MCF 10A (cell line): ENCODE measurements around the gene RDH11. TPM values are rescaled to one million over a fixed set of nuclear protein-coding genes. Genes with fewer than 3 reads are reported as not detected.

ENCODE experiments used
- Bru-seq: library from RNA; stranded (reverse); fragments of 400-500 nt; gene quantifications from one replicate; lab custom pipeline; 2021; lab: Mats Ljungman, UMichigan
- BruChase-seq, 2 experiments: library from RNA; stranded (reverse); fragments of 400-500 nt; gene quantifications; one replicate each; lab custom pipeline; 2021; lab: Mats Ljungman, UMichigan
- BruUV-seq: library from RNA; stranded (reverse); fragments of 400-500 nt; replicated peaks from 2 replicates; lab custom pipeline; 2021; lab: Mats Ljungman, UMichigan
- CTCF ChIA-PET: fragments of 300-600 bp; sonication (Branson Sonifier 250); formaldehyde crosslinking; extraction: SDS; loops from one replicate; lab custom pipeline; 2021; ENCODE audit warnings: antibody characterized with exemption, inconsistent platforms; lab: Yijun Ruan, JAX
- POLR2A ChIA-PET: fragments of 300-600, 350-650 bp; sonication (Branson Sonifier 250); formaldehyde crosslinking; extraction: SDS; loops from one replicate; lab custom pipeline; 2020; ENCODE audit warnings: antibody characterized with exemption, inconsistent platforms; lab: Yijun Ruan, JAX
- DNase-seq: peaks from one replicate; pipeline ENCODE4 v3.0.0-alpha.2; 2018; ENCODE audit not compliant: unreplicated experiment
- H3K27ac Mint-ChIP-seq: one replicate; pipeline ENCODE4 v1.8.0; 2022; ENCODE audit warnings: mild to moderate bottlenecking, low read depth, mixed read lengths; ENCODE audit not compliant: unreplicated experiment
- H3K27me3 Mint-ChIP-seq: one replicate; pipeline ENCODE4 v1.8.0; 2022; ENCODE audit warnings: mixed read lengths; ENCODE audit not compliant: insufficient read depth, unreplicated experiment
- H3K36me3 Mint-ChIP-seq: one replicate; pipeline ENCODE4 v1.8.0; 2022; ENCODE audit warnings: mild to moderate bottlenecking, moderate library complexity, mixed read lengths; ENCODE audit not compliant: insufficient read depth, unreplicated experiment
- H3K4me1 Mint-ChIP-seq: one replicate; pipeline ENCODE4 v1.8.0; 2022; ENCODE audit warnings: mixed read lengths; ENCODE audit not compliant: insufficient read depth, unreplicated experiment
- H3K4me3 Mint-ChIP-seq: one replicate; pipeline ENCODE4 v1.8.0; 2022; ENCODE audit warnings: mild to moderate bottlenecking, moderate library complexity, mixed read lengths; ENCODE audit not compliant: unreplicated experiment
- H3K9me3 Mint-ChIP-seq: one replicate; pipeline ENCODE4 v1.8.0; 2022; ENCODE audit warnings: mixed read lengths; ENCODE audit not compliant: unreplicated experiment
- CTCF ChIP-seq: fragments of 200-600 bp; IDR thresholded peaks from one replicate; pipeline ENCODE4 v1.8.0; 2022; ENCODE audit warnings: antibody characterized with exemption, mild to moderate bottlenecking; ENCODE audit not compliant: unreplicated experiment
- intact Hi-C: fragments of 100-400 bp; cut with micrococcal nuclease; formaldehyde crosslinking; loops from 2 replicates; pipeline ENCODE4 v1.14.1; 2022
- long read RNA-seq: library from polyadenylated mRNA; stranded (forward); transcript quantifications from one replicate; pipeline ENCODE4 v2.0.0, GENCODE V29; 2022
- total RNA-seq: library from RNA; stranded (reverse); gene quantifications from 2 replicates; pipeline ENCODE4 v1.2.3, GENCODE V29; 2022

RDH11 gene, protein sequence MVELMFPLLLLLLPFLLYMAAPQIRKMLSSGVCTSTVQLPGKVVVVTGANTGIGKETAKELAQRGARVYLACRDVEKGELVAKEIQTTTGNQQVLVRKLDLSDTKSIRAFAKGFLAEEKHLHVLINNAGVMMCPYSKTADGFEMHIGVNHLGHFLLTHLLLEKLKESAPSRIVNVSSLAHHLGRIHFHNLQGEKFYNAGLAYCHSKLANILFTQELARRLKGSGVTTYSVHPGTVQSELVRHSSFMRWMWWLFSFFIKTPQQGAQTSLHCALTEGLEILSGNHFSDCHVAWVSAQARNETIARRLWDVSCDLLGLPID
- 40.9 and 53.5 TPM in 2 replicates for total RNA-seq
- Bru-seq, nascent RNA = percentile 85 among the genes with signal in this experiment
- percentile 96 among the genes with signal in this experiment for BruChase-seq, experiment 1, labeled RNA remaining after a 6-hour chase
- percentile 93 among the genes with signal in this experiment for BruChase-seq, experiment 2, labeled RNA remaining after a 2-hour chase
- long read RNA-seq, transcript RDH11-201 (7 exons, 2,588 nt) = major isoform, 131 of 489 reads
- long read RNA-seq, partial matches to known transcripts = 1 of 489 reads
- long read RNA-seq, other reads (novel, unspliced or antisense) = 350 of 489 reads

GRCh38 chr14:67695394-67695949 lies at the start of gene RDH11:
TSS of gene RDH11 (minus strand) at chr14:67695764. CDS start at chr14:67695703, 61 bp downstream.
- peak within 1 kb of the TSS; percentile 81 for H3K4me3 Mint-ChIP-seq
- no peak for TF ChIP-seq CTCF
- BruUV-seq = no TSS peak
- H3K9me3 Mint-ChIP-seq = no peaks in the 10 kb centered on the region
- H3K4me1 Mint-ChIP-seq = peaks cover 7% of the 10 kb centered on the region
- intact Hi-C loops = loop anchor here (1.0 to 2.0 kb wide), 2 partner anchors 76 to 95 kb away; partner anchors contain the start of genes ARG2 and PIGH
- H3K27ac Mint-ChIP-seq = peak within 1 kb of the TSS; percentile 46
- DNase-seq = peak; percentile 95
- CTCF ChIA-PET = interaction anchor here (0.7 to 5.8 kb wide), 4 partner anchors 9 to 141 kb away, joined by 3 to 51 read pairs (median 8); no protein-coding TSS in a partner anchor
- POLR2A ChIA-PET = interaction anchor here (0.5 to 6.7 kb wide), 20 partner anchors 9 to 336 kb away, joined by 3 to 85 read pairs (median 4); partner anchors contain the start of genes ARG2, ATP6V1D, PIGH and VTI1B
- no peaks in the 10 kb centered on the region for H3K27me3 Mint-ChIP-seq
- H3K36me3 Mint-ChIP-seq = peaks cover 20% of the 10 kb centered on the region

GRCh38 chr14:67744046-67744445 lies 48.5 kb upstream of the RDH11 start:
- DNase-seq = no peak
- no peak overlapping the region for H3K27ac Mint-ChIP-seq
- ChIA-PET POLR2A (interaction anchor here (1.0 kb wide), 1 partner anchor 11 kb away, joined by 3 read pairs; no protein-coding TSS in a partner anchor), CTCF (interaction anchor here (1.1 kb wide), 1 partner anchor 33 kb away, joined by 3 read pairs; no protein-coding TSS in a partner anchor)
- intact Hi-C loops = no loop called here
- peaks cover 7% of the 10 kb centered on the region for H3K36me3 Mint-ChIP-seq
- H3K9me3 Mint-ChIP-seq = no peaks in the 10 kb centered on the region
- H3K4me1 Mint-ChIP-seq = peaks cover 7% of the 10 kb centered on the region
- no TSS peak for BruUV-seq
- peaks cover 13% of the 10 kb centered on the region for H3K27me3 Mint-ChIP-seq
- no peak overlapping the region for H3K4me3 Mint-ChIP-seq
- TF ChIP-seq CTCF = no peak

GRCh38 chr14:67738740-67739504 lies 43.4 kb upstream of the RDH11 start:
- peak overlapping the region; percentile 60 for H3K4me3 Mint-ChIP-seq
- BruUV-seq = TSS peak; percentile 93

More at GRCh38 chr14:67738740-67739504, 43.4 kb upstream of the RDH11 start:
- DNase-seq = peak; percentile 95
- TF ChIP-seq CTCF = no peak
- CTCF ChIA-PET = interaction anchor here (0.6 to 1.1 kb wide), 3 partner anchors 34 to 155 kb away, joined by 3 to 4 read pairs (median 4); no protein-coding TSS in a partner anchor
- intact Hi-C loops = no loop called here
- POLR2A ChIA-PET = interaction anchor here (0.7 to 1.3 kb wide), 3 partner anchors 9 to 379 kb away, joined by 3 read pairs; partner anchors contain the start of gene ATP6V1D
- Mint-ChIP-seq H3K27ac (peak overlapping the region; percentile 89), H3K36me3 (no peaks in the 10 kb centered on the region), H3K27me3 (peaks cover 13% of the 10 kb centered on the region), H3K9me3 (no peaks in the 10 kb centered on the region), H3K4me1 (peaks cover 9% of the 10 kb centered on the region)
